Hematopoietic multipotent progenitor cell treated with erythropoietin and hydrocortisone succinate and interleukin-3 and kit ligand, for 15 days (in vitro differentiated cells): ENCODE measurements around the gene CNTNAP2.
"Not testable (repeated sequence)": the region's sequence is repeated elsewhere in the genome, so short reads cannot be mapped to it uniquely, and the experiment has no call there.

Experiments used
- DNase-seq: peaks from one replicate; pipeline ENCODE4 v3.0.0-alpha.2; 2015; ENCODE audit warnings: low spot score

Gene CNTNAP2

GRCh38 chr7:147774461-147774860, 1657.9 kb downstream of the CNTNAP2 start:
- DNase-seq, result no peak

GRCh38 chr7:147775516-147776284, 1659.1 kb downstream of the CNTNAP2 start:
- DNase-seq, result no peak

GRCh38 chr7:147777309-147777708, 1660.7 kb downstream of the CNTNAP2 start:
- DNase-seq, result no peak

GRCh38 chr7:147779949-147780348, 1663.3 kb downstream of the CNTNAP2 start:
- no peak for DNase-seq

DNA sequence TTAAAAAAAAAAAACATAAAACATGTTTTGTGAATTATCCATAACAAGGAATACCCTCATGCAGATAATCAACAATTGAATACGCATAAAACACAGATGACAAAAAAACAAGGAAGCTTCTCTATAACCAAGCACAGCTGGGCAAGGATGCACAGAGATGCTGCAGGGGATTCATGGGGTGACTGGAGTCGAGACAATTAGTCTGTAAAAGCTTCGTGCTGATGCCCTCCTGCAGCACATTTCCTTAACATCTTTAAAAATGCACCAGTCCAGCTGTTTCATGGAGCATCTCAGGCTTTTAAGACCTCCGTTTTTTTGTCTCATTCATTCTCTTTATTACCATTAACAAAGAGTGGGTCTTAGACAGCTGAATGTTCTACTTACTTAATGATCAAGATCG, 1680.0 kb downstream of the CNTNAP2 start:
- no peak for DNase-seq

DNA sequence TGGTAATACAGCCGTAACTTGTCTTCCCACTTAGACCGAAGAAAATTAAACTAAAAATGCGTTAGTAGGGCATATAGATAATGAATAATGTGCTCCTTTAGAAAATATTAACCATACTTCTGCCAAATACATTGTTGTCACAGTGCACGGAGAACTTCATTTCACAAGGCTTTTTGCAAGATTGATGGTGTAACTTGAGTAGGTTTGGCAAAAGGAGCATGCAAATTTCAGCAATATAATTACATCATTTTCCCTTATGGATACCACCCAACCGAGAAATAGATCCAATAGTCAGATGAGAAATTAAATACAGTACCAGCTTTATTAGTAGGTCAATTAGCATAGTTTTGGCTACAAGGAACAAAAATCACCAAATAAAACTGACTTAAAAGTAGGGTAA, 1681.4 kb downstream of the CNTNAP2 start:
- DNase-seq, result no peak

- DNase-seq, result not testable (repeated sequence)
Measured at GRCh38 chr7:147801762-147802161, 1685.2 kb downstream of the CNTNAP2 start.

- DNase-seq, result no peak
Measured at GRCh38 chr7:147803151-147803550, 1686.5 kb downstream of the CNTNAP2 start.

DNA sequence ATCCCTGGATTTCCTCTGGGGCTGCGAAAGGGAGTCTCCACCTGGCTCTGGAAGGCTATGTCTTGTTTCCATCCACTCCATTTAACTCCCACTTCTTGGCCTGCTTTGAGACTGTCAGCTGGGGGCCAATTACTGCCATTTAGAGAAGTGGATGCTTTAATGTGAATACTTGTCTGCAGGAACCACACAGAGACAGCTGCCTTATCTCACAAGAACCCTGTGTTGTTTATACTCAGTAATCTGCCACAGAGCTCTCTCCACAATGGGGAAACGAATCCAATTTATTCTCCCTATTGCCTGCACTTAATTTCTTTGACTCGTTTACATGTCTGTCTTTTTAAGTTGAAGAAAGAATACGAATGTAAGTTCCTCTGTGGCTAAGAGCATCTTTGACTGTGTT, 1687.0 kb downstream of the CNTNAP2 start:
- no peak for DNase-seq

DNA sequence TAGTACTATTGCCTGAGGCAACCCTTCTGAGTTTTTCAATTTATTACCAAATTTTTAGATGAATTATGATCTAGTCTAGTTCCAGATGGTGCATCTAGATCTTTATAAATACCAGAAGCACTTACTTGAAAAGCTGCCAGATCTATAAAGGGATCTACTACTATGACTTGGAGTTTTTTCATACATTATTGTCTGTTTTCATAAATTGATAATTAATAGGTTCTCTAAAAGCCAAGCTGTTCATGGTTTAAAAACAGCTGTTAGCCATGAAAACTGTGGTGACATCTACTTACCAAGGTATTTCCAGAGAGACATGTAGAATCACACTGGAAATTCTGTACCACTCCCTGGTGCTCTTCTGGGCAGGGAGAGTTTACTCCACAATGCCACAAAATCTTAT, 1687.4 kb downstream of the CNTNAP2 start:
- no peak for DNase-seq

DNA sequence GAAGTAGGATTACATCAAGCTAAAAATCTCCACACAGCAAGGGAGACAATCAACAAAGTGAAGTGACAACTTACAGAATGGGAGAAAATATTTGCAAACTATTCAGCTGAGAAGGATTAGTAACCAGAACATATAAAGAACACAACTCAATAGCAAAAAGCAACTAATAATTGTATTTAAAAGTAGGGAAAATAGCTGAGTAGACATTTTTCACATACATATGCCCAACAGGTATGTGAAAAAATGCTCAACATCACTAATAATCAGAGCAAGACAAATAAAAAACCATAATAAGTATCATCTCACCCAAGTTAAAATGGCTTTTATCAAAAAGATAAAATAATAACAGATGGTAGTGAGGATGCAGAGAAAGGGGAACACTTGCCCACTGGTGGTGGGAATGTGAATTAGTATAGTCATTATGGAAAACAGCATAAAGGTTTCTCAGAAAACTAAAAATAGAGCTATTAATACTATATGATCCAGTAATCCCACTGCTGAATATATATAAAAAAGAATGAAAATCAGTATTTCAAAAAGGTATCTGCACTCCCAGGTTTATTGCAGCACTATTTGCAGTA, 1689.5 kb downstream of the CNTNAP2 start:
- no peak for DNase-seq

DNA sequence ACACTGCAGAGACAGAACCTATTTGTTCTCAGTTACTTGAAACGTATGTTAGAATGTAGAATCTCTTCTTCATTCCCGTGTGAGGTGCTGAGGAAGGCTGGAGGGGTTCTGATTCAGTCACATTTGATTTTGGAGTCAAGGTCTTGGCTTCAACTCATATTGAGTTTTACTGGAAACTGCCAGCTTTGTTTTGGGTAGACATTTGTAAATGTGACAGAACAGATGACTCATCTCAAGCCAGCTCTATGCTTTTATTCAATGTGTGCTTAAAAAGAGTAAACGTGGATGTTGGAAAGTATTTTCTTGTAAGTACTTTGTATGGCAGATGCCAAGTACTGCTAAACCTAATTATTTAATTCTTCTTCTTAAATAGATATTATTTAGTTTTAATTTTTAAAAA, 1693.2 kb downstream of the CNTNAP2 start:
- no peak for DNase-seq

- DNase-seq, result no peak
Measured at GRCh38 chr7:147810269-147810668, 1693.7 kb downstream of the CNTNAP2 start.

DNA sequence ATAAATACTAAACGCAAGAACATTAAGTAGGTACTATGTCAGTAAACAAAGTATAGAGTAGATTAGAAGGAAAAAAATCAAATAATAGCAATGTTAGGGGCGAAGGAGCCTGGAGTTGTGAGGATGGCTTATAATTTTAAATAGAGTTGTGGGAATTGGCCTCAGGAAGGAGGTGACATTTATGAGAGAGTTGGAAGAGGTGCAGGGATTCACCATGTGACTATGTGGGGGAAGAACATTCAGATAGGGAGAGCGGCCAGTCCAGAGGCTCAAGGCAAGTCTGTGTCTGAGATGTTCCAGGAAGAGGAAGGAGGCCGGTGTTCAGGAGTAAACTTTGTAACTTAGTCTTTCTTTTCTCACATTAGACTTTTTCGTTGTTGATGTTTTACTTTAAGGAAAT, 1695.3 kb downstream of the CNTNAP2 start:
- DNase-seq, result no peak

GRCh38 chr7:147813316-147813715, 1696.7 kb downstream of the CNTNAP2 start:
- DNase-seq, result no peak

DNA sequence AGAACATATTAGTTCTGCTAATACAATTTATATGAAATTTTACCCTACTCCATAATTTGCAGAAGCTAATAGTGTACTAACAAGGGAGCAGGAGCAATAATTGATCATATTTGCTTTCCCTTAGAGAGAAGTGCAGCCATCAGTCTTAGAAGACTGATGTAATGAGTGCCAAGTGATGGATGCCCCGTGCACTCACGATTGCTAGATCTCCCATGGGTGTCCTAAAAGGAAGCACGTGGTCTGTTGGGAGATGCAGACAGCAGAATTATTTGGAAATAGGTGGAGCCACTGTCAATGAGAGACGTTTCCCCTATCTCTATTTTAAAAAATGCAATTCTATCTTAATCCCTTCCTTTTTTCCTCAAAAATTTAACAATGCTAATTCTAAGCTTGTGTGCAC, 1701.7 kb downstream of the CNTNAP2 start:
- no peak for DNase-seq

- no peak for DNase-seq
Measured at GRCh38 chr7:147824671-147825070, 1708.1 kb downstream of the CNTNAP2 start.

DNA sequence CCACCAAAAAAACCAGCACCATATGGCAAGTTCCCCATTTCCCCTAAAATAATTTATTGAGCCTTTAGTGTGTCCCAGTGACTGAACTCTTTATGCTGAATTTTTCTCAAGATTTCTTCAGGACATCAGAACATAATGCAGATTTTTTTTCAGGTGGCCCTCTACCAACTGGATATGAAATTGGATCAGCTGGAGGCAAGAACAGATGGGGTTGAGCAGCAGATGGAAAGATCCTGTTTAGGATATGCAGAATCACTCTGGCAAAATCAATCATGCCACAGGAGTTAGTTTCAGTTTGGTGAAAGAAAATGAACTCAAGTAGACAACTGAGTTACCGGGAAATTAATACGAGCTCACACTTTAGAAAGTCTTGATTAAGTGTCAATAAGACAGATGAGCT, 1712.4 kb downstream of the CNTNAP2 start:
- no peak for DNase-seq

GRCh38 chr7:147833557-147833956, 1717.0 kb downstream of the CNTNAP2 start:
- DNase-seq, result no peak

GRCh38 chr7:147833970-147834369, 1717.4 kb downstream of the CNTNAP2 start:
- DNase-seq, result no peak

- no peak for DNase-seq
Measured at GRCh38 chr7:147852833-147853232, 1736.2 kb downstream of the CNTNAP2 start.

- no peak for DNase-seq
Measured at GRCh38 chr7:147857152-147858140, 1740.8 kb downstream of the CNTNAP2 start.

GRCh38 chr7:147858421-147858820, 1741.8 kb downstream of the CNTNAP2 start:
- DNase-seq, result no peak
